Measurements from ENCODE around the gene PPIF.

PPIF gene

DNA sequence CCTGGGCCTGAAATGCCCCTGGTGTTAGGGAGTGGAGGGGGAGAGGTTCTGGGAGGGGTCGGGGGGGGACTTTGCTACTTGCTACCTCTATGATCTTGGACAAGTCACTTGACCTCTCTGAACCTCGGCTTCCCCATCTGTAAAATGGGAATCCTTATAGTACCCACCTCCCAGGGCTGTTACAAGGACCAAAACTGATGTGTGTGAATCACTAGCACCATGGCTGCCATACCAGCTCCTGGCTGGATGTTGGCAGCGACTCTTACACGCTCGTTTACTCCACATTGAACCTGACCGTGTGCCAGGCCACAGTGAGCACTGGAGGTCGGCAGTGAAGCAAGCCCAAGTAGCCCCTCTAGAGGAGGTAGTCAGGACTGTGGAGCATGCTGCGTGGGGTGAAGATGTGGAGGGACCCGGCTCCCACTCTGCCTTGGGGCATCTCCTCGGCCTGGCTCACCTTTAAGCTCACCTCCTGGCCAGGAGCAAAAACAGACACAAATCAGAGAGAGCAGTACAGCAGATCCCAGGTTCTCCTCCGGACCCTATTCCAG is 28.9 kb downstream of the PPIF start:
- DNase-seq = no peak

DNA sequence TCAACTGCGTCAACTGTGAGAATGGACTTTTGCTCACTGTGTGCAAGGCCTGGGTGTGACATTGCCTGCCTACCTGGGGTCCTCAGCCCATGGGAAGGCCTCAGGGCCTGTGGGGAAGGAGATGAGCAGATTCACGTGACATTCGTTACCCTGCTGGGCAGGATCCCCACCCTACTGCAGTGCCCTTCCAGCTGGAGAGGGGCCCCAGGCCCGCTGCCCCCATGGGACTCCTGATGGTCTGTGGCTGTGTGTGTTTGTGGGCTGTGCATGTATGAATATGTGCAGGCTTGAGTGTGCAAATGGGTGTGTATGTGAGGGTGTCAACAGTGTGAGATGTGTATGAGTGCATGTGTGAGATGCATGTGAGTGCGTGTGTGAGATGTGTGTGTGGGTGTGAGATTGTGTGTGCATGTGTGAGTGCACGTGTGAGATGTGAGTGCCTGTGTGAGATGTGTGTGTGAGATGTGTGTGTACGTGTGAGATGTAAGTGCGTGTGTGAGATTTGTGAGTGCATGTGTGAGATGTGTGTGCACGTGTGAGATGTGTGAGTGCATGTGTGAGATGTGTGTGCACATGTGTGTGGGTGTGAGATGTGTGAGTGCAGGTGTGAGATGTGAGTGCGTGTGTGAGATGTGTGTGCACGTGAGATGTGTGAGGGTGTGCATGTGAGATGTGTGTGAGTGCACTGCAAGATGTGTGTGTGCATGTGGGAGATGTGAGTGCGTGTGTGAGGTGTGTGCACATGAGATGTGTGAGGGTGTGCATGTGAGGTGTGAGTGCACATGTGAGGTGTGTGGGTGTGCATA is 29.7 kb downstream of the PPIF start:
- no peak for DNase-seq

GRCh38 chr10:79377557-79378382 is 30.5 kb downstream of the PPIF start:
- no peak for DNase-seq

GRCh38 chr10:79378383-79378646 is 31.0 kb downstream of the PPIF start:
- DNase-seq = no peak

GRCh38 chr10:79378647-79379511 is 31.6 kb downstream of the PPIF start:
- no peak for DNase-seq

- no peak for DNase-seq
These were observed 32.3 kb downstream of the PPIF start for GRCh38 chr10:79379512-79380124.

DNA sequence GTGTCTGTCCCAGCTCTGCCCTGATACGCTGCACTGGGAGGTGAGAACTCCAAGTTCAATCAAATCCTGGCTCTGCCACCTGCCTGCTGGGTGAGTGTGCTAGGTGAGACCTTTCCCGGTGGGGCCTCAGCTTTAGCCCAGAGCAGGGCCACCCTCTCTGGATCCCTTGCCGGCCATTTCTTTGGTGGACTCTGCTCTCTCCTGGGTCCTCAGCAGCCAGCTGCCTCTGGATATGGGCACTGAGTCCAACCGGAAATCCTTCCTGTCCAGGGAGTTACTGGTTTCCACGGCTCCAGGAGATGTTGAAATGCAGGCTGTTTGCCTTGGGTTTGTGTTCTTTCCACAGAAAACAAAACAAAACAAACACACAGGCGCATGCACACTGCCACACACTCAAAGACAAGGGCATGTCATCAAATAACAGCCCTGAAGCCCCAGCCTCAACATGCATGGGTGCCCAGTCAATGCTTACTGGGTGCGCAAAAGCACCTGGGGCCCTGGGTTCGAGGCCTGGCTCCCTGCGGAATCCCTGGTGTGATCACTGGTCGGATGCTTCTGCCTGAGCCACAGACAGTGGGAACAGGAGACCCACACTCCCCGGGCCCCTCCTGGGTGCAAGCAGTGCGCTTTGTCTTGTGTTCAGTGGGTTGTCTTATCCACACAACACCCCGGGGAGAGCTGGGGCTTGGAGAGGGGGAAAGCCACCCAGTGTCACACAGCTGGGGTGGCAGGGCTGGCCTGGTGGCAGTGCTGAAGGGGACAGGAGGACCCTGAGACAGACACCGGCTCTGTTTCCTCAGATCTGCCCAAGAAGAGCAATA is 33.1 kb downstream of the PPIF start:
- DNase-seq = no peak

GRCh38 chr10:79380946-79381721 is 33.9 kb downstream of the PPIF start:
- DNase-seq = no peak

DNA sequence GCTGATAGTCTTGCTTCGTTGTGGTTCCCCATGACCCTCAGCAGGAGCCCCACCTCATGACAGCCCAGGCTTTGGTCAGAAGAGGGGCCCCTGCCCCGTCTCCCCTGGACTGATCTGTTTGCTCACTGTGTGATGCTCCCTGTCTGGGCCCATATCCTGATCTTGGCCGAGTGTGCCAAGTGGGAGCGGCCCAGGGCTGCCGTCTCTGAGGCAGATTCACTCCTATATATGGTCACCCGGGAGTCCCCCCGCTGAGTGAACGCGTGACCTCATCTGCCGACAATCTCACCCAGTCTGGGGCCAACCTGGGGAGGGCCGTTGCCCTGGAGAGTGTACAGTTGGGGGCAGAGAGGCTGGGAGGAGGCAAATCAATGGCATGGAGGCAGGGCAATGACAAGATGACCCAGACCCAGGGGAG is 34.5 kb downstream of the PPIF start:
- DNase-seq = no peak

DNA sequence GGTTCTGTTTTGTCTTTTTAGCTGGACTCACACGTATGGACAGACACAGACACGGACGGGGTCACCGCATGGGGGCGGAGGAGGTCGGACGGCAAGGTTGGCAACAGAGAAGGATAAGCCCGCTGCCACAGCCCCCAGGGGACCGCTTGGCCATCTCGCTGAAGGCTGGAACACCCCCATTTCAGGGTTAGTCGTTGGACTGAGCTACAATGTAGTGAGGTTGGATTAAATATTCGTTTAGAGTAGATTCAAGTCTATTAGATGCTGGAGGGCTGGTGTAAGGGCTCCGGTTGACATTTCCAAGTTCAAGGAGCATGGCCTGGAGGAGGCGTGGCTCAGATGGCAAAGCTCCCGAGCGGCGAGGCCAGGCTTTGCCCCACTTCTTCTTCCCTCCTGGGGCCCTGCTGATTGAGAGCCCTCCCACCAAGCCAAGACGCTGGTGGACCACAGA is 35.2 kb downstream of the PPIF start:
- DNase-seq = no peak

DNA sequence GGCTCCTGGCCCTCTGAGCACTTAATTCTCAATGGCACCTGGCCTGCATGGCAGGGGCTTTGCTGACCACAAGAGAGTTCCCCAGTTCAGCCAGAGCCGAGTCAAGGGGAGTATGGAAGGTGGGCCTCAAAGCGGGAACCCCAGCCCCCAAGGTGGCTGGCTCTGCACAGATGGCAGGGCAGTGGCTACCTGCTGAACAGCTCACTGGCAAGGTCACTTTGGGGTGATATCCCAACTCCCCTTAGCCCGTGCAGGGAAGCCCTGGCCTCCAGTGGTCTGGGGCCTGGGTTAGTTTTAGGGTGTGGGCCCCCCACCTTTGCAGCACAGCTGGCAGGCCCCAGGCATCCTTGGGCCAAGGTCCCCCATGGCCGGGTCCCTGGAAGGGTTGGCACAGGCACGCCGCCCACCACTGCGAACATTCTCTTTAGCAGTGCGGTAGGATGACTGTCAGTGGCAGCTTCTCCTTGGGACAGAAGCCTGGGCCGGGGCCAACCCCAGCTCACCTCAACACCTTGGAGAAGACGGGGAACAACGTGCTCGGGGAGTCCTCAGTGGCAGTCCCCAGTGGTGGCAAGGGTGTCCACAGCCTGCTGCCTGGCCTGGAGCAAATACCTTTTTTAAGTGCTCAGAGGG is 36.8 kb downstream of the PPIF start:
- no peak for DNase-seq

- no peak for DNase-seq
These were observed 37.6 kb downstream of the PPIF start for GRCh38 chr10:79384773-79385391.

DNA sequence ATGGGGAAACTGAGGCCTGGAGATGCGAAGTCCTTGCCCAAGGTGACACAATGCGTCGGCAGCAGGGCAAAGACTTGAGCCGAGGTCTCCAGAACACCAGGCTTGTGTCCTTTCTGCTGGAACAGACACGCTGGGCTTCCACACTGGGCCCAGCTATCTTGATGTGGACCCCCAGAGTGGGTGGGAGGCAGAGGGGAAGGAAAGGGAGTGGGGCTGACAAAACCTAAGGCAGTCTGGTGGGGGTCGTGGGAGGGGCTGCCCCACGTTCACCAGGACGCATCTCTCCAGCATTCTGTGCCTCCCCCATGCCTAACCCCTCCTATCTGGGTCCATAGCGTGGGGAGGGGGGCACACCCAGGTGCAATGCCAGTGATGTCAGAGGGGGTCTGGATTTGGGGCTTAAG is 38.1 kb downstream of the PPIF start:
- DNase-seq = no peak

- DNase-seq = no peak
These were observed 38.7 kb downstream of the PPIF start for GRCh38 chr10:79385804-79386531.

DNA sequence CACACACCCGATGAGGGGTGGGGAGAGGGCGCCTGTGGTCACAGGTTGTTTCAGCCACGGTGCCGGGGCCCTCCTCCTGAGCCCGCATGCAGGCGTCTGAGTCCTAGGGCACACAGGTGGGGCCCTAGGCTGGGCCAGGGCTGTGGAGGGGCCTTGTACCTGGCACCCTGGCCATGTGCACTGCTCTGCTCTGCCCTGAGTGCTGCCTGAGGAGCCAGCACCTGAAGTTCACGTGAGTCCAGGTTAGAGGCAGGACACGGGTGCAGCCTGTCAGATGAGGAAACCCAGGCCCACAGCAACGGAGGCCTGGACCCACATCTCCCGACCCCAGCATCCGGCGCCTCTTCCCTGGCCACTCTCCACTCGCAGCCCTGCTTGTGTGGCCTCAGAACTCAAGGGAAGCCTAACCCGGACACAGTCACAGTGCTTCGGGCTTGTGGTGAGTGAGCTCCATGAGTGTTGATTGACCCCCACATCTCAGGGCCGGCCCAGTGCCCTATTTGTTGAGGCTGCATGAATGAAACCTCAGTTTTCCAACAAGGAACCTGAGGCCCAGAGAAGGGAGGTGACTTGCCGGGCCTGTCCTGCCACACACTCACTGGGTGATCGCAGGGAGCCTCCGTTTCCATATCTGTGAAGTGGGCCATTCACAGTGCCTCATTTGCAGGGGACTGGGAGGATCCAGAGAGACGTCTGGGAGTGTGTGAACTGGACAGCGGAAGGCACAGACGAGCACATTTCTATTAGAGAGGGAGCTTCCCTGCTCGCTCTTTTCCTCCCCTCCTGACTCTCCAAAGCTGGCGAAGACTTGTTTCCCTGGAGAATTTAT is 39.6 kb downstream of the PPIF start:
- DNase-seq = no peak

- no peak for DNase-seq
These were observed 40.3 kb downstream of the PPIF start for GRCh38 chr10:79387466-79387973.

DNA sequence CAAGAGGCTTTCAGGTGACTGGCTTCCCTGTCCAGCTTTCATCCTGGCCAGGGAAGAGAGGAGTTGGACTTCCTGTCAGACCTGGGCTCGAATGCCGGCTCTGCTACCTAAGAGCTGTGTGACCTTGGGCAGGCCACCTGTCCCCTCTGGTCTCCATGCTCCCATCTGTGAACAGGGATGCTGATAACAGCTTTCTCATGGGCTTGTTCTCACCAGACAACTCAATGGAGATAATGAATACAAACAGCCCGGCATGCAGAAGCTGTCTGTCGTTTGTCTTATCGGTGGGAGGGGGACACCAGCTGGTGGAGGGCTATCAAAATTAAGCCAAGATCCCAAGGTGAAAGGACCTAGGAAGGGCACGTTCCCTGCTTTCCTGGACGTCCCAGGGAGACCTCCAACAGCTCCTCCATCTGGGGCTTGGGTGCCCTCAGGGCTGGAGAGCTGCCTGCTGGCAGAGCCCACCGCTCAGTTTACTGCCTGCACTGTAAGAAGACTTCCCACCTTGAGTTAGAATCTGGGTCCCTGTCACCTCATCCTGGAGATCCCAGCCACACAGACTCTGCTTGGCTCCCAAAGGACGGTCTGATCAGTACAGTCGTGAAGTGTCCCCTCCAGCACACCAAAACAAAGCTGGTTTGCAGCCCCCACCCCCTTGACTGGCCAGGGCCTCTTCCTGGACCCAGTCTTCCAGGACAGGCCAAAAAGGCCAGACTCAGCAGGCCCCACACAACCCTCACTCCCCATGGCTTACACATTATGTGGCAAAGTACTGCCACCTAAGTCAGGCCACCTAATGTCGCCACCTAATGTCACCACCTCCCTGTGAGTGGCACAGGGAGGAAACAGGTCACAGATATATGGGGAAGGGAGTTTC is 40.9 kb downstream of the PPIF start:
- no peak for DNase-seq

Data from CD4-positive, alpha-beta T cell treated with Interleukin-6 for 4 hours (primary cell).